Kidney (tissue), 14 donors: ENCODE results near the gene GPATCH11. TPM values are rescaled to one million over a fixed set of nuclear protein-coding genes. Genes with fewer than 3 reads are reported as not detected.

Experiments used
- DNase-seq, 5 donors: peaks; one replicate each; pipeline ENCODE4 v3.0.0-alpha.2; 2013 to 2020
- FAIRE-seq: peaks from 2 replicates; lab custom pipeline; 2012; peaks lifted over from hg19 to GRCh38; lab: Jason Lieb, UNC
- H3K27ac ChIP-seq, 2 donors: one replicate each; pipeline ENCODE4 v1.7.0; 2013; ENCODE audit warnings: low read depth in 2 of 2, low read length in 2 of 2, inconsistent platforms in 1 of 2
- H3K27me3 ChIP-seq: one replicate; pipeline ENCODE4 v1.7.1; 2013; ENCODE audit warnings: low read length, inconsistent platforms; ENCODE audit not compliant: control insufficient read depth, insufficient read depth
- H3K36me3 ChIP-seq, 3 donors: one replicate each; pipeline versions ENCODE4 v1.7.0 to v1.7.1; 2013; ENCODE audit warnings: low read length in 3 of 3, control low read depth in 1 of 3, inconsistent platforms in 1 of 3; ENCODE audit not compliant: insufficient read depth in 3 of 3, control insufficient read depth in 2 of 3
- H3K4me1 ChIP-seq, 3 donors: one replicate each; pipeline versions ENCODE4 v1.7.0 to v1.7.1; 2013; ENCODE audit warnings: low read length in 3 of 3, inconsistent platforms in 1 of 3, low read depth in 1 of 3; ENCODE audit not compliant: control insufficient read depth in 2 of 3, insufficient read depth in 2 of 3
- H3K4me3 ChIP-seq, 3 donors: one replicate each; pipeline versions ENCODE4 v1.7.0 to v1.8.1; 2013; ENCODE audit warnings: low read length in 3 of 3, control low read depth in 1 of 3, inconsistent platforms in 1 of 3
- H3K9ac ChIP-seq, 3 donors: one replicate each; pipeline versions ENCODE4 v1.7.0 to v1.7.1; 2013; ENCODE audit warnings: low read length in 3 of 3, control low read depth in 1 of 3, inconsistent platforms in 1 of 3
- H3K9me3 ChIP-seq, 3 donors: one replicate each; pipeline versions ENCODE4 v1.7.0 to v1.7.1; 2013; ENCODE audit warnings: low read length in 3 of 3, control low read depth in 1 of 3, inconsistent platforms in 1 of 3; ENCODE audit not compliant: control insufficient read depth in 2 of 3, insufficient read depth in 1 of 3
- CTCF ChIP-seq: IDR thresholded peaks from 3 replicates; pipeline ENCODE4 v1.5.1; 2012; ENCODE audit warnings: mild to moderate bottlenecking, moderate library complexity, borderline replicate concordance; ENCODE audit not compliant: insufficient read depth; ENCODE audit errors: extremely low read depth
- intact Hi-C: fragments of 100-400 bp; cut with DNase I; formaldehyde crosslinking; loops from one replicate; pipeline ENCODE4 v1.11.1; 2022
- polyA plus RNA-seq: library from polyadenylated mRNA; stranded (reverse); fragments of 350-450 nt; fragmentation: Illumina TruSeq; extraction: RNeasy Lipid Tissue Mini Kit (QIAGEN cat#74804); gene quantifications from one replicate; pipeline ENCODE4 v1.2.3, GENCODE V29; 2014; ENCODE audit warnings: low read depth, low replicate concordance; ENCODE audit not compliant: insufficient read depth
- total RNA-seq: library from RNA; stranded (reverse); fragmentation: NEBNext Ultra II Directional; extraction: Animal tissue kit (Norgen Biotek cat#: 25700); gene quantifications from one replicate; pipeline ENCODE4 v1.2.1, GENCODE V29; 2021
- donor health status: control.
- donor health status: control.
- donor health status: control.
- donor health status: control.
- donor health status: control.
- donor health status: DM: yes; HTN: yes; CAD: no.
- donor health status: Normal renal cell carcinoma (clear cell type).

GPATCH11 gene
- total and polyA plus RNA-seq, 2 donors from 2014 or later = 3.3 to 6.0 TPM

- no peak overlapping the region for H3K9ac ChIP-seq
- DNase-seq = no peak
- no peaks in the 10 kb centered on the region for H3K4me1 ChIP-seq
- FAIRE-seq = no peak
- H3K27ac ChIP-seq = no peak overlapping the region
- intact Hi-C loops = no loop called here
- H3K9me3 ChIP-seq = no peaks in the 10 kb centered on the region
- no peaks in the 10 kb centered on the region for H3K27me3 ChIP-seq
- no peak for TF ChIP-seq CTCF
- no peak overlapping the region for H3K4me3 ChIP-seq
- H3K36me3 ChIP-seq = peaks cover 2 to 28% (median 22%) of the 10 kb centered on the region in 3 donors
Observed at GRCh38 chr2:37110306-37111212, 26.2 kb downstream of the GPATCH11 start.

GRCh38 chr2:37111958-37112357 is 27.6 kb downstream of the GPATCH11 start:
- FAIRE-seq = no peak
- Histone ChIP-seq H3K36me3 (peaks cover 4 to 18% (median 16%) of the 10 kb centered on the region in 3 donors), H3K4me3 (no peak overlapping the region), H3K4me1 (no peaks in the 10 kb centered on the region), H3K27ac (no peak overlapping the region), H3K27me3 (no peaks in the 10 kb centered on the region), H3K9me3 (no peaks in the 10 kb centered on the region), H3K9ac (no peak overlapping the region)
- DNase-seq = no peak
- TF ChIP-seq CTCF = no peak
- intact Hi-C loops = no loop called here

- FAIRE-seq = no peak
- Histone ChIP-seq H3K27me3 (no peaks in the 10 kb centered on the region), H3K9me3 (no peaks in the 10 kb centered on the region), H3K36me3 (peaks cover 7 to 14% (median 12%) of the 10 kb centered on the region in 3 donors), H3K4me3 (no peak overlapping the region), H3K9ac (no peak overlapping the region), H3K27ac (no peak overlapping the region), H3K4me1 (no peaks in the 10 kb centered on the region)
- intact Hi-C loops = no loop called here
- TF ChIP-seq CTCF = no peak
- DNase-seq = no peak
Observed at GRCh38 chr2:37117566-37117965, 33.2 kb downstream of the GPATCH11 start.
